HepG2 (cell line): ENCODE results near the gene ZNF8. TPM values are rescaled to one million over a fixed set of nuclear protein-coding genes. Genes with fewer than 3 reads are reported as not detected.

Experiments
- BCL3 ChIP-seq: sonication (generic); formaldehyde crosslinking; IDR thresholded peaks from 2 replicates; pipeline ENCODE4 v1.5.1; 2020; ENCODE audit warnings: mild to moderate bottlenecking, missing genetic modification reagents, moderate library complexity
- BRD4 ChIP-seq: sonication (generic); formaldehyde crosslinking; IDR thresholded peaks from 2 replicates; pipeline ENCODE4 v1.4.0; 2020; ENCODE audit warnings: missing genetic modification reagents
- CENPT ChIP-seq: sonication (generic); formaldehyde crosslinking; IDR thresholded peaks from 2 replicates; pipeline ENCODE4 v1.8.0; 2022; ENCODE audit warnings: low read depth, mild to moderate bottlenecking, moderate library complexity, missing genetic modification reagents
- E2F2 ChIP-seq: sonication (generic); formaldehyde crosslinking; IDR thresholded peaks from 2 replicates; pipeline ENCODE4 v1.4.0; 2020; ENCODE audit warnings: missing genetic modification reagents, borderline replicate concordance
- IKZF1 ChIP-seq: fragments of 450-650 bp; IDR thresholded peaks from 2 replicates; pipeline ENCODE4 v1.7.1; 2016
- KAT2B ChIP-seq: fragments of 150-350 bp; IDR thresholded peaks from 2 replicates; pipeline ENCODE4 v1.6.1; 2014; ENCODE audit warnings: low read depth, low read length, borderline replicate concordance
- KDM3A ChIP-seq: IDR thresholded peaks from 2 replicates; pipeline ENCODE4 v1.6.1; 2018; ENCODE audit warnings: low read depth, missing compliant biosample characterization
- MED1 ChIP-seq: sonication (generic); formaldehyde crosslinking; IDR thresholded peaks from 2 replicates; pipeline ENCODE4 v1.4.0; 2020; ENCODE audit warnings: missing genetic modification reagents
- MZF1 ChIP-seq: sonication (generic); formaldehyde crosslinking; IDR thresholded peaks from 2 replicates; pipeline ENCODE4 v1.8.1; 2023; ENCODE audit warnings: mild to moderate bottlenecking, missing genetic modification reagents, borderline replicate concordance
- NFRKB ChIP-seq: fragments of 450-650 bp; IDR thresholded peaks from 2 replicates; pipeline ENCODE4 v1.6.1; 2017
- NRL ChIP-seq: sonication (generic); formaldehyde crosslinking; IDR thresholded peaks from 2 replicates; pipeline ENCODE4 v1.5.0; 2020; ENCODE audit warnings: missing genetic modification reagents, mild to moderate bottlenecking, moderate library complexity, borderline replicate concordance
- PCBP2 ChIP-seq: fragments of 200-400 bp; formaldehyde crosslinking; optimal IDR thresholded peaks from 2 replicates; pipeline ENCODE3; 2018; ENCODE audit warnings: low read length, low read depth; ENCODE audit not compliant: poor library complexity, severe bottlenecking
- RBFOX2 ChIP-seq: fragments of 200-400 bp; formaldehyde crosslinking; IDR thresholded peaks from 2 replicates; pipeline ENCODE4 v1.6.1; 2017; ENCODE audit warnings: low read depth, mild to moderate bottlenecking, low read length
- REST ChIP-seq, 2 experiments: IDR thresholded peaks; 2 replicates each; pipeline ENCODE4 v1.6.1; 2011 to 2012; ENCODE audit warnings: low read length in 2 of 2, borderline replicate concordance in 1 of 2, low read depth in 1 of 2, mild to moderate bottlenecking in 1 of 2, moderate library complexity in 1 of 2
- ZNF253 ChIP-seq: sonication (generic); formaldehyde crosslinking; IDR thresholded peaks from 2 replicates; pipeline ENCODE4 v1.8.0; 2022; ENCODE audit warnings: mild to moderate bottlenecking, missing genetic modification reagents, borderline replicate concordance
- ZNF326 ChIP-seq: sonication (generic); formaldehyde crosslinking; IDR thresholded peaks from 2 replicates; pipeline ENCODE4 v1.4.0; 2020; ENCODE audit warnings: missing genetic modification reagents, borderline replicate concordance
- ZNF598 ChIP-seq: sonication (generic); formaldehyde crosslinking; IDR thresholded peaks from 2 replicates; pipeline ENCODE4 v1.5.1; 2020; ENCODE audit warnings: mild to moderate bottlenecking, missing genetic modification reagents, borderline replicate concordance
- ZNF670 ChIP-seq: sonication (generic); formaldehyde crosslinking; IDR thresholded peaks from 2 replicates; pipeline ENCODE4 v1.8.0; 2022; ENCODE audit warnings: mild to moderate bottlenecking, missing genetic modification reagents, borderline replicate concordance
- polyA plus RNA-seq, 8 experiments: library from polyadenylated mRNA; depleted of rRNA in 3 of 8; stranded (reverse) in 7 of 8; unstranded in 1 of 8; fragments of >200 nt; fragmentation: Illumina TruSeq in 4 of 8; extraction: Trizol in 4 of 8; gene quantifications; 2 replicates each; pipeline versions ENCODE4 v1.2.1 to v1.2.3, GENCODE V29; 2011 to 2016; ENCODE audit warnings: low read depth in 4 of 8, missing spikeins in 1 of 8, mixed read lengths in 1 of 8; ENCODE audit not compliant: insufficient read depth in 1 of 8
- total RNA-seq, 5 experiments: library from RNA; depleted of rRNA; stranded (reverse); fragments of >200 nt; fragmentation: Illumina TruSeq; extraction: Trizol; gene quantifications; 2 replicates each; pipeline ENCODE4 v1.2.3, GENCODE V29; 2016; ENCODE audit warnings: low read depth in 1 of 5
- TF ChIP-seq, protein P1 (sequence below): sonication (generic); formaldehyde crosslinking; IDR thresholded peaks from 2 replicates; pipeline ENCODE4 v1.4.0; 2020; ENCODE audit warnings: missing genetic modification reagents
- TF ChIP-seq, protein P2 (sequence below): IDR thresholded peaks from 2 replicates; pipeline ENCODE4 v1.6.1; 2012; ENCODE audit warnings: low read depth, low read length, improper control_type of control experiment

Gene ZNF8
- total and polyA plus RNA-seq, 2 of the 13 experiments (the other 11 are each of a cell fraction or from before 2014, with no cell fraction given) = 3.1 to 3.3 TPM

DNA sequence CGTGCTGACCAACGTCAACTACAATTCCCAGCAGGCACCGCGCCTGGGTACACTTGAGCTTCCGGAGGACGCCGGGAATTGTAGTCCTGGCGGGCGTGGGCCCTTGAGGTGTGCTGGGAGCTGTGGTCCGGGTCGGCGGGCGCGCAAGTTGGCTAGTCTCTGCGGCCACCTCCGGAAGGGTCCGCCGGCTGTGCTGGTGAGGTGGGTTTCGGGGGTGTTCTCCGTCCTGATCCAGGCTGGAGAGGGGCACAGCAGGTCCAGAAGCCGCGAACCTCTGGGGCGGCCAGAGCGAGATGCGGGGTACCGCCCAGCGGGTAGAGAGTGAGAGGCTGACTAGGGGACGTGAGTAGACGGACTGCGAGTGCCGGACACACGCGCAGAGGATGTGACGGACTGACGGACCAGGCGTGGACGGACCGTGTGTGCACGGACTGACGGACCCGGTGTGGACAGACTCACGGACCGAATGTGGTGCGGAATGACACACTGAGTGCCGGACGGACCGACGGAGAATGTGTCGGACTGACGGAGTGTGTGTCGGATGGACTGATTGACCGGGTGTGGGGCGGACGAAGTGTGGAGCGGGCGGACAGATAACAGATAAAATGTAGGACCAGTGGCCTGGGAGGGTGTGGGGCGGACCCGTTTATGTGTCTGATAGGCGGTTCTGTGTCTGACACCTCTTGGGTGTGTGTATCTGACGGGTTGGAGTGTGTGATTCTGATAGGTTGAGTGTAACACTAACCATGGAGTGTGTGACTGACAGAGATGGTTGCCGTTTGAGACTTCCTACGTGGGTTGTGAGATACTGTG lies 48.4 kb downstream of the ZNF8 start, which contains the start of gene ZSCAN22 (continued):
- TF ChIP-seq BCL3 (CRISPR knock-in tag) (peak; percentile 81; the same call in 1 of the 2 replicates), MZF1 (CRISPR knock-in tag) (no peak), ZNF670 (CRISPR knock-in tag) (no peak), ZNF598 (peak; percentile 91; the same call in 1 of the 2 replicates), NFRKB (no peak), REST (IDR thresholded peaks at IDR 0.05; ENCODE audit: borderline replicate concordance in 1 of 2, low read depth in 1 of 2, low read length in 2 of 2) (0 out of 4 replicates have a peak, but pooled peaks of 1 of the 2 experiments have one; percentile 6), KAT2B (no peak), ZNF253 (peak; percentile 80; the same call in 1 of the 2 replicates), MED1 (CRISPR knock-in tag) (peak; percentile 74), BRD4 (CRISPR knock-in tag) (peak; percentile 50; the same call in 1 of the 2 replicates), NRL (CRISPR knock-in tag) (peak; percentile 91), RBFOX2 (peak; percentile 90), E2F2 (CRISPR knock-in tag) (peak; percentile 92), PCBP2 (no peak), ZNF326 (CRISPR knock-in tag) (no peak; the same call in 1 of the 2 replicates), CENPT (CRISPR knock-in tag) (peak; percentile 94; the same call in 1 of the 2 replicates), KDM3A (CRISPR knock-in tag) (peak; percentile 45; the same call in 1 of the 2 replicates), IKZF1 (no peak)
- TF ChIP-seq, protein P1, sequence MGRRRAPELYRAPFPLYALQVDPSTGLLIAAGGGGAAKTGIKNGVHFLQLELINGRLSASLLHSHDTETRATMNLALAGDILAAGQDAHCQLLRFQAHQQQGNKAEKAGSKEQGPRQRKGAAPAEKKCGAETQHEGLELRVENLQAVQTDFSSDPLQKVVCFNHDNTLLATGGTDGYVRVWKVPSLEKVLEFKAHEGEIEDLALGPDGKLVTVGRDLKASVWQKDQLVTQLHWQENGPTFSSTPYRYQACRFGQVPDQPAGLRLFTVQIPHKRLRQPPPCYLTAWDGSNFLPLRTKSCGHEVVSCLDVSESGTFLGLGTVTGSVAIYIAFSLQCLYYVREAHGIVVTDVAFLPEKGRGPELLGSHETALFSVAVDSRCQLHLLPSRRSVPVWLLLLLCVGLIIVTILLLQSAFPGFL (CRISPR knock-in tag) = no peak
- TF ChIP-seq, protein P2, sequence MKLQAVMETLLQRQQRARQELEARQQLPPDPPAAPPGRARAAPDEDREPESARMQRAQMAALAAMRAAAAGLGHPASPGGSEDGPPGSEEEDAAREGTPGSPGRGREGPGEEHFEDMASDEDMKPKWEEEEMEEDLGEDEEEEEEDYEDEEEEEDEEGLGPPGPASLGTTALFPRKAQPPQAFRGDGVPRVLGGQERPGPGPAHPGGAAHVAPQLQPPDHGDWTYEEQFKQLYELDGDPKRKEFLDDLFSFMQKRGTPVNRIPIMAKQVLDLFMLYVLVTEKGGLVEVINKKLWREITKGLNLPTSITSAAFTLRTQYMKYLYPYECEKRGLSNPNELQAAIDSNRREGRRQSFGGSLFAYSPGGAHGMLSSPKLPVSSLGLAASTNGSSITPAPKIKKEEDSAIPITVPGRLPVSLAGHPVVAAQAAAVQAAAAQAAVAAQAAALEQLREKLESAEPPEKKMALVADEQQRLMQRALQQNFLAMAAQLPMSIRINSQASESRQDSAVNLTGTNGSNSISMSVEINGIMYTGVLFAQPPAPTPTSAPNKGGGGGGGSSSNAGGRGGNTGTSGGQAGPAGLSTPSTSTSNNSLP = no peak
